WTC11 (cell line): ENCODE data around the gene SPIC. TPM values are rescaled to one million over a fixed set of nuclear protein-coding genes. Genes with fewer than 3 reads are reported as not detected.

Experiments
- ATAC-seq: fragments of 200-7000 bp; cut with Tn5 transposase; 2 replicates; pipeline ENCODE4 v1.10.0; 2021; ENCODE audit warnings: mild to moderate bottlenecking, moderate library complexity
- CTCF ChIA-PET: fragments of 300-600 bp; sonication (Branson Sonifier 250); formaldehyde crosslinking; loops from one replicate; lab custom pipeline; 2021; ENCODE audit warnings: antibody characterized with exemption; lab: Charles Lee
- POLR2A ChIA-PET: fragments of 350-600 bp; sonication (Branson Sonifier 250); formaldehyde crosslinking; loops from one replicate; lab custom pipeline; 2021; ENCODE audit warnings: antibody characterized with exemption; lab: Charles Lee
- DNase-seq: peaks from one replicate; pipeline ENCODE4 v3.0.0; 2021; ENCODE audit warnings: low spot score
- H3K27ac Mint-ChIP-seq: 2 replicates; pipeline ENCODE4 v1.8.0; 2021; ENCODE audit warnings: mixed read lengths
- H3K27me3 Mint-ChIP-seq: 2 replicates; pipeline ENCODE4 v1.8.0; 2021; ENCODE audit warnings: low read depth, mild to moderate bottlenecking, moderate library complexity, mixed read lengths
- H3K36me3 Mint-ChIP-seq: 2 replicates; pipeline ENCODE4 v1.8.0; 2021; ENCODE audit warnings: mixed read lengths
- H3K4me1 Mint-ChIP-seq: 2 replicates; pipeline ENCODE4 v1.8.0; 2022; ENCODE audit warnings: mixed read lengths
- H3K4me3 Mint-ChIP-seq: 2 replicates; pipeline ENCODE4 v1.8.0; 2021; ENCODE audit warnings: mild to moderate bottlenecking, moderate library complexity, mixed read lengths
- H3K9me3 Mint-ChIP-seq: 2 replicates; pipeline ENCODE4 v1.8.0; 2021; ENCODE audit warnings: mixed read lengths
- ATF2 ChIP-seq: sonication (generic); formaldehyde crosslinking; IDR thresholded peaks from 2 replicates; pipeline ENCODE4 v1.8.1; 2022; ENCODE audit warnings: low read depth, missing genetic modification reagents, borderline replicate concordance
- ATF3 ChIP-seq: sonication (generic); formaldehyde crosslinking; conservative IDR thresholded peaks from 2 replicates; pipeline ENCODE4 v1.8.1; 2022; ENCODE audit warnings: mild to moderate bottlenecking, missing genetic modification reagents
- CBFB ChIP-seq: sonication (generic); formaldehyde crosslinking; IDR thresholded peaks from 2 replicates; pipeline ENCODE4 v1.8.1; 2022; ENCODE audit warnings: mild to moderate bottlenecking, low read depth, missing genetic modification reagents
- CREM ChIP-seq: sonication (generic); formaldehyde crosslinking; IDR thresholded peaks from 2 replicates; pipeline ENCODE4 v1.8.1; 2022; ENCODE audit warnings: mild to moderate bottlenecking, missing genetic modification reagents, moderate library complexity
- CTCF ChIP-seq: fragments of 200-600 bp; IDR thresholded peaks from 2 replicates; pipeline ENCODE4 v1.8.0; 2022; ENCODE audit warnings: antibody characterized with exemption
- E2F4 ChIP-seq: sonication (generic); formaldehyde crosslinking; IDR thresholded peaks from 2 replicates; pipeline ENCODE4 v1.8.1; 2022; ENCODE audit warnings: low read depth, mild to moderate bottlenecking, moderate library complexity, missing genetic modification reagents, borderline replicate concordance
- EMX1 ChIP-seq: fragments of 250-450 bp; sonication (Bioruptor Pico); IDR thresholded peaks from 2 replicates; pipeline ENCODE4 v1.8.0; 2021; ENCODE audit warnings: mild to moderate bottlenecking
- ESRRA ChIP-seq: sonication (generic); formaldehyde crosslinking; IDR thresholded peaks from 2 replicates; pipeline ENCODE4 v1.8.1; 2022; ENCODE audit warnings: mild to moderate bottlenecking, missing genetic modification reagents, borderline replicate concordance
- ETV6 ChIP-seq: sonication (generic); formaldehyde crosslinking; IDR thresholded peaks from 2 replicates; pipeline ENCODE4 v1.8.1; 2022; ENCODE audit warnings: mild to moderate bottlenecking, missing genetic modification reagents
- FOXK1 ChIP-seq: sonication (generic); formaldehyde crosslinking; IDR thresholded peaks from 2 replicates; pipeline ENCODE4 v1.8.0; 2022; ENCODE audit warnings: mild to moderate bottlenecking, moderate library complexity, missing genetic modification reagents
- FOXP1 ChIP-seq: sonication (generic); formaldehyde crosslinking; IDR thresholded peaks from 2 replicates; pipeline ENCODE4 v1.8.0; 2022; ENCODE audit warnings: missing genetic modification reagents, mild to moderate bottlenecking, moderate library complexity, borderline replicate concordance
- GRHL2 ChIP-seq: fragments of 250-450 bp; sonication (Bioruptor Pico); IDR thresholded peaks from 2 replicates; pipeline ENCODE4 v1.8.0; 2022; ENCODE audit warnings: mild to moderate bottlenecking, moderate library complexity; ENCODE audit not compliant: insufficient replicate concordance, severe bottlenecking
- GTF2I ChIP-seq: fragments of 250-450 bp; sonication (Bioruptor Pico); conservative IDR thresholded peaks from 2 replicates; pipeline ENCODE4 v1.4.0; 2021; ENCODE audit warnings: mild to moderate bottlenecking
- HMGXB4 ChIP-seq: sonication (generic); formaldehyde crosslinking; IDR thresholded peaks from 2 replicates; pipeline ENCODE4 v1.8.1; 2023; ENCODE audit warnings: mild to moderate bottlenecking, moderate library complexity, missing genetic modification reagents
- OVOL2 ChIP-seq: fragments of 250-450 bp; sonication (Bioruptor Pico); IDR thresholded peaks from 2 replicates; pipeline ENCODE4 v1.9.0; 2021; ENCODE audit warnings: mild to moderate bottlenecking, borderline replicate concordance
- PREB ChIP-seq: sonication (generic); formaldehyde crosslinking; IDR thresholded peaks from 2 replicates; pipeline ENCODE4 v1.8.1; 2022; ENCODE audit warnings: mild to moderate bottlenecking, missing genetic modification reagents, moderate library complexity, borderline replicate concordance
- RELA ChIP-seq: sonication (generic); formaldehyde crosslinking; IDR thresholded peaks from 2 replicates; pipeline ENCODE4 v1.8.1; 2022; ENCODE audit warnings: missing genetic modification reagents, mild to moderate bottlenecking, borderline replicate concordance
- ZNF121 ChIP-seq: sonication (generic); formaldehyde crosslinking; IDR thresholded peaks from 2 replicates; pipeline ENCODE4 v1.8.0; 2023; ENCODE audit warnings: missing genetic modification reagents
- ZNF416 ChIP-seq: fragments of 250-450 bp; sonication (Bioruptor Pico); IDR thresholded peaks from 2 replicates; pipeline ENCODE4 v1.9.0; 2021; ENCODE audit warnings: mild to moderate bottlenecking, inconsistent platforms
- ZNF423 ChIP-seq: fragments of 250-450 bp; sonication (Bioruptor Pico); IDR thresholded peaks from 2 replicates; pipeline ENCODE4 v2.1.2; 2022; ENCODE audit warnings: mild to moderate bottlenecking, moderate library complexity
- ZNF671 ChIP-seq: fragments of 250-450 bp; sonication (Bioruptor Pico); IDR thresholded peaks from 2 replicates; pipeline ENCODE4 v1.8.0; 2021; ENCODE audit warnings: mild to moderate bottlenecking
- ZSCAN18 ChIP-seq: fragments of 250-450 bp; sonication (Bioruptor Pico); IDR thresholded peaks from 2 replicates; pipeline ENCODE4 v2.1.2; 2022; ENCODE audit warnings: mild to moderate bottlenecking, moderate library complexity
- total RNA-seq: library from RNA; stranded (reverse); gene quantifications from 3 replicates; pipeline ENCODE4 v1.2.3, GENCODE V29; 2021

Gene SPIC
- total RNA-seq, 1 experiment from 2014 or later: not detected

- Mint-ChIP-seq H3K27me3 (peaks cover 33% of the 10 kb centered on the region), H3K4me1 (peaks cover 21% of the 10 kb centered on the region), H3K9me3 (no peaks in the 10 kb centered on the region), H3K27ac (no peak overlapping the region), H3K36me3 (no peaks in the 10 kb centered on the region), H3K4me3 (no peak overlapping the region)
- DNase-seq: no peak
- 0 out of 2 replicates have a peak, but pooled peaks have one; percentile 30 for ATAC-seq
- TF ChIP-seq ZNF416 (no peak), E2F4 (CRISPR knock-in tag) (no peak), HMGXB4 (CRISPR knock-in tag) (no peak), ZNF423 (no peak), RELA (CRISPR knock-in tag) (no peak), CTCF (no peak), ATF2 (CRISPR knock-in tag) (no peak), ZSCAN18 (no peak), ETV6 (CRISPR knock-in tag) (no peak), PREB (no peak), CREM (CRISPR knock-in tag) (no peak), ZNF121 (CRISPR knock-in tag) (no peak), ZNF671 (CRISPR knock-in tag) (no peak)
- POLR2A ChIA-PET: interaction anchor here (0.6 kb wide), 1 partner anchor 132 kb away, joined by 4 read pairs; no protein-coding TSS in a partner anchor
- CTCF ChIA-PET: interaction anchor here (0.9 to 1.8 kb wide), 2 partner anchors 285 to 357 kb away, joined by 3 to 7 read pairs; partner anchors contain the start of gene GNPTAB
Measured at GRCh38 chr12:101474248-101474647, 888 bp upstream of the SPIC start.

- Mint-ChIP-seq H3K9me3 (no peaks in the 10 kb centered on the region), H3K27me3 (peaks cover 33% of the 10 kb centered on the region), H3K36me3 (no peaks in the 10 kb centered on the region), H3K4me3 (no peak overlapping the region), H3K27ac (no peak overlapping the region), H3K4me1 (peaks cover 21% of the 10 kb centered on the region)
- no peak for ATAC-seq
- ChIA-PET CTCF (no interaction called here), POLR2A (no interaction called here)
- DNase-seq: no peak
- TF ChIP-seq PREB (no peak), ESRRA (no peak), ATF2 (CRISPR knock-in tag) (no peak), GRHL2 (CRISPR knock-in tag) (no peak), EMX1 (CRISPR knock-in tag) (no peak), GTF2I (no peak), FOXP1 (CRISPR knock-in tag) (no peak), FOXK1 (no peak), CBFB (CRISPR knock-in tag) (no peak), OVOL2 (CRISPR knock-in tag) (no peak), ATF3 (CRISPR knock-in tag) (no peak)
Measured at GRCh38 chr12:101475751-101476305, 692 bp downstream of the SPIC start.
